Epithelial cell of proximal tubule (primary cell): ENCODE data around the gene RNF44. TPM values are rescaled to one million over a fixed set of nuclear protein-coding genes. Genes with fewer than 3 reads are reported as not detected.
A peak's percentile ranks its signal among the peaks of the same experiment; 100 is the strongest.

Source experiments
- DNase-seq: peaks from one replicate; pipeline ENCODE4 v3.0.0-alpha.2; 2011; ENCODE audit warnings: low read depth
- H3K4me3 ChIP-seq: 2 replicates; pipeline ENCODE4 v1.5.1; 2011; ENCODE audit warnings: low read depth, mild to moderate bottlenecking, low read length
- total RNA-seq: library from RNA; depleted of rRNA; stranded (reverse); fragments of >200 nt; gene quantifications from 2 replicates; pipeline ENCODE4 v1.2.3, GENCODE V29; 2015
- TF ChIP-seq, protein P1 (sequence below): conservative IDR thresholded peaks from 2 replicates; pipeline ENCODE4 v1.5.1; 2012; ENCODE audit warnings: low read depth, mild to moderate bottlenecking, low read length

Gene RNF44
- total RNA-seq, 1 donor from 2014 or later = 17.1 TPM

DNA sequence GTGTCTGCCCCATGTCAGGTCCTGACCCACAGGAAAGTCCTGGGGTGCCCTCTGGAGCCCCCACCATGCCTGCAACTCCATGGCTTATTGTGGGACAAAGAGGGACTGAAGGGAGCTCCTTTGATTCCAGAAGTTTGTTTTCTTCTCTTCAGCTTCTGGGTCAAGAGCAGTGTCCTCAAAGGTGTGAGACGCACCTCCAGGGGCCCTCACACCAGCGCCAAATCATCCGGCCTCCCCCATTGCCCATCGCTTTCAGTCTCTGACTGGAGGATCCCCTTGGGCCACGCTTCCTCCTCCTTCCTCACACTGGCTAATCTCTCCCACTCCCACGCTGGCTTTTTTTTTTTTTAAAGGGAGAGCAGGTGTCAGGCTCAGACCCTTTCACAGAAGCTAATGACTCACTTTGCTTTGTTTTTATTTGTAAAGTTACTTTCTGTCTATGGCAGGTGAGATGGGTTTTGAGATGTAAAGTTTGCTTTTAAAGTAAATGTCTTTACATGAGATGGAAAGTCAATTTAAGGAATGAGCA is 28.6 kb upstream of the RNF44 start:
- TF ChIP-seq, protein P1, sequence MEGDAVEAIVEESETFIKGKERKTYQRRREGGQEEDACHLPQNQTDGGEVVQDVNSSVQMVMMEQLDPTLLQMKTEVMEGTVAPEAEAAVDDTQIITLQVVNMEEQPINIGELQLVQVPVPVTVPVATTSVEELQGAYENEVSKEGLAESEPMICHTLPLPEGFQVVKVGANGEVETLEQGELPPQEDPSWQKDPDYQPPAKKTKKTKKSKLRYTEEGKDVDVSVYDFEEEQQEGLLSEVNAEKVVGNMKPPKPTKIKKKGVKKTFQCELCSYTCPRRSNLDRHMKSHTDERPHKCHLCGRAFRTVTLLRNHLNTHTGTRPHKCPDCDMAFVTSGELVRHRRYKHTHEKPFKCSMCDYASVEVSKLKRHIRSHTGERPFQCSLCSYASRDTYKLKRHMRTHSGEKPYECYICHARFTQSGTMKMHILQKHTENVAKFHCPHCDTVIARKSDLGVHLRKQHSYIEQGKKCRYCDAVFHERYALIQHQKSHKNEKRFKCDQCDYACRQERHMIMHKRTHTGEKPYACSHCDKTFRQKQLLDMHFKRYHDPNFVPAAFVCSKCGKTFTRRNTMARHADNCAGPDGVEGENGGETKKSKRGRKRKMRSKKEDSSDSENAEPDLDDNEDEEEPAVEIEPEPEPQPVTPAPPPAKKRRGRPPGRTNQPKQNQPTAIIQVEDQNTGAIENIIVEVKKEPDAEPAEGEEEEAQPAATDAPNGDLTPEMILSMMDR = no peak
- no peak for DNase-seq

DNA sequence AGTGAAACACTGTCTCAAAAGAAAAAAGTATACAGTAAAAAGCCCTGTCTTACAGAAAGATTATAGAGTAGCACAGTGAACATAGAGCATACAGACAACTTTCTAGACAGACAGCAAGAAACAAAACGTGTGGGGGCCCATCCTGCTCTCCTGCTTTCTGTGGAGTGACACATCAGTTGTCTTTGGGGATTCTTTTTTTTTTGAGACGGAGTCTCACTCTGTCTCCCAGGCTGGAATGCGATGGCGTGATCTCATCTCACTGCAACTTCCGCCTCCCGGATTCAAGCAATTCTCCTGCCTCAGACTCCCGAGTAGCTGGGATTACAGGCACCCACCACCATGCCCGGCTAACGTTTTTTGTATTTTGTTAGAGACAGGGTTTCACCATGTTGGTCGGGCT is 26.8 kb upstream of the RNF44 start:
- TF ChIP-seq, protein P1 = no peak
- DNase-seq = no peak

More for the DNA sequence above, 28.6 kb upstream of the RNF44 start:
- no peak overlapping the region for H3K4me3 ChIP-seq

DNA sequence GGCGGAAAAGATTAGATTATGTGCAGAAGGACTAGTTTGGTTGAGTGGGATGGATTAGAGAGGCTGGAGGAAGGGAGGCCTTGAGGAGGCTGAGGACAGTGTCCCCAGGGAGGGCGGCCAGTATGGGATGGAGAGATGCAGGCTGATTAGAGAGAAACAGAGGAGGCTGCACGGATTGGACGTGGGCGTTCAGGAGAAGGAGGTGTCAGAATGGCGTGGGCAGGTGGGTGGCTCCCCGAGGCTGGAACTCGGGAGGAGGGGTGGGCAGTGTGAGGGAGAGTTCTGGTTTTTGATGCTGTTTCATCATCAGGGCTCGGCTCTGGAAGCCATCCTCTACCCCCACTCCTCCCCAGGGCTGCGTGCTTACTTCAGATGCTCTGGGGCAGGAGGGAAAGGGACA is 25.0 kb upstream of the RNF44 start:
- no peak overlapping the region for H3K4me3 ChIP-seq
- DNase-seq = no peak
- TF ChIP-seq, protein P1 = no peak

More for the DNA sequence above, 26.8 kb upstream of the RNF44 start:
- H3K4me3 ChIP-seq = no peak overlapping the region

DNA sequence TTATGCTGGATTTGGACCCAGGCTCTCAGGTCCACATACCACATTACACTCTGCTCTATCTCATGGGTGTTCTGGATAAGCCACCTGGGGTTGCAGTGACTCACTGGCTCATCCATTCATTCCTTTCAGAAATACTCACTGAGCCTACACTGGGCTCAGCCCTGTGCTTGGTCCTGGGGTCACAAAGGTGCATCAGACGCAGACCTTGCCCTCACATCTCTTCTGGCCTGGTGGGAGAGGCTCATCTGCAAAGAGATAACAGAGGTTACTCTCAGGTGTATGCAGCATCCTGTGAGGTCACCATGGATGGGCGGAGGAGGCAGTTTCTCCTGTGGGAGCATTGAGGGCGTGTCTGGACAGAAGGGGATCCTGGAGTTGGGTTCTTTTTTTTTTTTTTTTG is 24.1 kb upstream of the RNF44 start:
- TF ChIP-seq, protein P1 = no peak

DNA sequence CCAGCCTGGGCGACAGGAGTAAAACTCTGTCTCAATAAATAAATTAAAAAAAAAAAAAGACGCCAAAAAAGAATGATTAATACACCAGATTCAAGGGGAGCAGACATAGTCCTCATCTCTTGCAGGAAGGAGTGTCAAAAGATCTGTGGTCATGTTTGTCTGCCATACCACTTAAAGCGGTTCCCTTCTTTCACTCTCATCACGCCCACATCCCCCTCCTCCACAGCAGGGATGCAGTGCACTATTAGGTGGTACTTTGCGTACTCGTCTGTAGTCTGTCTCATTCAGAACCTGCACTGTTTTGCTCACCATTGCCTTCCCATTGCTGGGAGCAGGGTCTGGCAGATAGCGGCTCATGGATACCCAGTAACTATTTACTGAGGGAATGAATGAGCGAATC is 23.2 kb upstream of the RNF44 start:
- TF ChIP-seq, protein P1 = no peak
- no peak overlapping the region for H3K4me3 ChIP-seq
- DNase-seq = no peak

More for the DNA sequence above, 24.1 kb upstream of the RNF44 start:
- DNase-seq = no peak
- H3K4me3 ChIP-seq = no peak overlapping the region

DNA sequence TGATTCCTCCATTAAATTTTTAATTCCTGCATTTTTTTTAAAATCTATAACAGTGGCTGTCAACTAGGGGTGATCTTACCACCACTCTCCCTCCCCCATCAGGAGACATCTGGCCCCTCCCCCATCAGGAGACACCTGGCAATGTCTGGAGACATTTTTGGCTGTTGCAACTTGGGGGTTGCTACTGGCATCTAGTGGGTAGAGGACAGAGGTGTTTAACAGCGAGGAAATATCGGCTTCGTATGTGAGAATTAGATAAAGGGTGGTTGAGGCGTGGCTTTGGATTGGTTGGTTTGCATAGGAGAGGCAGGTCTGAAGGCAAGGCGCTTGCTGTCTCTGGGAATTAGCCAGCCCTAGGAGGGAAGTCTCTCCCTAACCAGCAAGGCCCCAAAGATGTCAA is 22.5 kb upstream of the RNF44 start:
- DNase-seq = no peak
- TF ChIP-seq, protein P1 = peak; percentile 17
- no peak overlapping the region for H3K4me3 ChIP-seq

DNA sequence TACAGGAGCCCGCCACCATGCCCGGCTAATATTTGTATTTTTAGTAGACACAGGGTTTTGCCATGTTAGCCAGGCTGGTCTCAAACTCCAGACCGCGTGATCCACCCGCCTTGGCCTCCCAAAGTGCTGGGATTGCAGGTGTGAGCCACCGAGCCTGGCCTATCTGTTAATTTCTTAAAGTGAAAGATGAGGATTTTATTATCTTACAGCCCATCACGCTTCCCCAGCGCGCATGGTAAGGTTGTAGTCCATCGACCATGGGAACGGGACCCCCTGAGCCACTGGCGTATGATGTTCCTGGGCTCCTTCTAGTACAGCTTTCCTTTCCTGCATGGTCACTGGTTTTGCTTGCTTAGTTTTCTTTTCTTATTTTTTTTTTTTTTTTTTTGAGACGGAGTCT is 20.6 kb upstream of the RNF44 start:
- H3K4me3 ChIP-seq = no peak overlapping the region
- TF ChIP-seq, protein P1 = no peak
- DNase-seq = no peak
